IMR-90 (cell line): ENCODE results near the gene MYH6. TPM values are rescaled to one million over a fixed set of nuclear protein-coding genes. Genes with fewer than 3 reads are reported as not detected.

Experiments
- polyA plus RNA-seq, 3 experiments: library from polyadenylated mRNA; depleted of rRNA; stranded (reverse); fragments of >200 nt; gene quantifications; 2 replicates each; pipeline ENCODE4 v1.2.3, GENCODE V29; 2012; ENCODE audit warnings: low replicate concordance in 1 of 3
- total RNA-seq: library from RNA; depleted of rRNA; stranded (reverse); fragments of >200 nt; gene quantifications from 2 replicates; pipeline ENCODE4 v1.2.3, GENCODE V29; 2012
- TF ChIP-seq, protein P1 (sequence below): conservative IDR thresholded peaks from 2 replicates; pipeline ENCODE4 v1.5.1; 2012; ENCODE audit warnings: mild to moderate bottlenecking, low read depth, low read length, improper control_type of control experiment

The MYH6 gene
- total and polyA plus RNA-seq, 2 of the 4 experiments (the other 2 are of a cell fraction), result not detected

DNA sequence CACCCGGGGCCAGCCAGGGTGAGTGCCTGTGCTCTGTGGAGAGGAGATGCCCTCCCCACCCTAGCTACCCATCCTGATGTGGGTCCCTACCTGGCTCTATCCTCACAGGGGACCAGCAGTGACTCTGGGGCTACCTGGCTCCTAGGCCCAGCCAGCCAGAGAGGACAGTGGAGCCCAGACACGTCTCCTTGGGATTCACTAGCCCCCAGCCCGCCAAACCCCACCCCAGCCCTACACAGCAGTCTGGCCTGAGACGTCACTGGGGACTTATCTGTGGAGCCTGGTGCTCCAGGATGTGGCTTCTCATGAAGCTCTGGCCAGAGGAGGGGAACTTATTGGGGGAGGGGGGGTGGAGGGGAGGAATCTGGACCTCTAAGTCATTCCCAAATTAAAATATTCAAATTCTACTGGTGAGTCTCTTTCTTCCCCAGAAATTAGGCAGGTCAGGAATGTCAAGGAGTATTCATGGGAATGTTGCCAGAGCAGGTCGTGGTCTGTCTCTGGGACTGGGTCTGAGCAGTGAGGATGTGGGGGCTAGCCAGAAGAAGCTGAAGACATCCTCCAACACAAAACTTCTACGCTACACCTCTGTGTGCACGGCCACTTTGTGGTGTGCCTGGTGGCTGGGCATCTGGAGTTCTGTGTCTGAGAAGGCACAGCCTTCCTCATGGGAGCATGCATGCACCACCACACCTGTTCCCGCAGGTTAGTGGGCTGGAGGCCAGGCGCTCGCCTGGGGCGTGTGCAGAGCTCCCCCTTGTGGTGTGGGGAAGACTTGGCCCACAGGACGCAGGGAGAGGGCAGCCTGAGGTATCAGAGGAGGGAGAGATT, 28.5 kb downstream of the MYH6 start (continued):
- TF ChIP-seq, protein P1, sequence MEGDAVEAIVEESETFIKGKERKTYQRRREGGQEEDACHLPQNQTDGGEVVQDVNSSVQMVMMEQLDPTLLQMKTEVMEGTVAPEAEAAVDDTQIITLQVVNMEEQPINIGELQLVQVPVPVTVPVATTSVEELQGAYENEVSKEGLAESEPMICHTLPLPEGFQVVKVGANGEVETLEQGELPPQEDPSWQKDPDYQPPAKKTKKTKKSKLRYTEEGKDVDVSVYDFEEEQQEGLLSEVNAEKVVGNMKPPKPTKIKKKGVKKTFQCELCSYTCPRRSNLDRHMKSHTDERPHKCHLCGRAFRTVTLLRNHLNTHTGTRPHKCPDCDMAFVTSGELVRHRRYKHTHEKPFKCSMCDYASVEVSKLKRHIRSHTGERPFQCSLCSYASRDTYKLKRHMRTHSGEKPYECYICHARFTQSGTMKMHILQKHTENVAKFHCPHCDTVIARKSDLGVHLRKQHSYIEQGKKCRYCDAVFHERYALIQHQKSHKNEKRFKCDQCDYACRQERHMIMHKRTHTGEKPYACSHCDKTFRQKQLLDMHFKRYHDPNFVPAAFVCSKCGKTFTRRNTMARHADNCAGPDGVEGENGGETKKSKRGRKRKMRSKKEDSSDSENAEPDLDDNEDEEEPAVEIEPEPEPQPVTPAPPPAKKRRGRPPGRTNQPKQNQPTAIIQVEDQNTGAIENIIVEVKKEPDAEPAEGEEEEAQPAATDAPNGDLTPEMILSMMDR, result peak; percentile 93
